ENCODE data around the gene SHC3.

The SHC3 gene

DNA sequence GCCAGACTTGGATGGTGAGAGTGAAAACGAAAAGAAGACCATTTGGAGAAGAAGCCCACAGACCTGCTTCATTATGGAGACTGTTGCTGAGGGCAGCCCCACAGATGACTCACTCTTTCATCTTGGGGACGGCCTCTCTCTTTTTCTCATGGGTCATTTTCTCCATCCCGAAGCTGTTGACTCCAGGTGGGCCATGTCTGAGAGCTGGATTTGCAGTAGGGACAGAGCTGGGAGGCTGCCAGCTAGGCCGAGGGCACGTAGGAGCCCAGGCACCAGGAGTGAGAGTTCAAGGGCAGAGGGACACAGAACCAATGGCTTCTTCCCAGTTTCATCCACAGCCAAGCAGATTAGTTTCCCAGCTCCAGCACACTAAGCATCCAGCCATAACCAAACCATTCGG lies 95.0 kb downstream of the SHC3 start:
- Histone ChIP-seq H3K27ac (ENCODE audit: low read length) (no peak overlapping the region), H3K4me3 (ENCODE audit: low read length) (no peak overlapping the region), H3K36me3 (ENCODE audit: control insufficient read depth, insufficient read depth, low read length) (no peaks in the 10 kb centered on the region), H3K27me3 (ENCODE audit: control insufficient read depth, insufficient read depth, low read length) (no peaks in the 10 kb centered on the region), H3K9me3 (ENCODE audit: control insufficient read depth, insufficient read depth, low read length) (no peaks in the 10 kb centered on the region), H3K4me1 (ENCODE audit: control insufficient read depth, insufficient read depth, low read length) (no peaks in the 10 kb centered on the region)
- no peak for DNase-seq (ENCODE audit: low read depth, low spot score)
- no CpG with 5 or more reads among the region's 6 CpGs for WGBS (ENCODE audit: insufficient coverage, insufficient read length)

DNA sequence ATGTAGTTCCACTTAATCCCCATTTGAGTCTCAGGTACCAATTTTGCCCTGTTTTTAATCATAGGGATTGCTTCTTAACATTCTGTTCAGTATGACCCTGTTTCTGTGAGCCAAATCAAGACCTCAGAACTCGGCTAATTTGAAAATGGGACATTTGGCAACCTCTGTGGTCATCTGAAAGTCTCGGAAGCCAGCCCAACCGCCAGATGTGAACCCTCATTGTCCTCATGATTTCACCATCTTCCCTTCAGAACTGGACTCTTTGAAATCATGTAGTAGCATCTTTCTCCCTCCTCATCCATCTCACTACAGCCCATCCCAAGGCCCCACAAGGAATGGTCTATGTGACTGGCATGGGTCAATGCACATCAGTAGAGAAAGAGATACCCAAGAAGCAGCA lies 98.4 kb downstream of the SHC3 start:
- H3K9me3 ChIP-seq (ENCODE audit: control insufficient read depth, insufficient read depth, low read length), result no peaks in the 10 kb centered on the region
- no peaks in the 10 kb centered on the region for H3K27me3 ChIP-seq (ENCODE audit: control insufficient read depth, insufficient read depth, low read length)
- no peak overlapping the region for H3K4me3 ChIP-seq (ENCODE audit: low read length)
- no peaks in the 10 kb centered on the region for H3K4me1 ChIP-seq (ENCODE audit: control insufficient read depth, insufficient read depth, low read length)
- no CpG with 5 or more reads among the region's 3 CpGs for WGBS (ENCODE audit: insufficient coverage, insufficient read length)
- no peak overlapping the region for H3K27ac ChIP-seq (ENCODE audit: low read length)
- H3K36me3 ChIP-seq (ENCODE audit: control insufficient read depth, insufficient read depth, low read length), result no peaks in the 10 kb centered on the region
- no peak for DNase-seq (ENCODE audit: low read depth, low spot score)

GRCh38 chr9:89079391-89079790 lies 99.2 kb downstream of the SHC3 start:
- no CpG with 5 or more reads among the region's 2 CpGs for WGBS (ENCODE audit: insufficient coverage, insufficient read length)
- Histone ChIP-seq H3K27me3 (ENCODE audit: control insufficient read depth, insufficient read depth, low read length) (no peaks in the 10 kb centered on the region), H3K27ac (ENCODE audit: low read length) (no peak overlapping the region), H3K9me3 (ENCODE audit: control insufficient read depth, insufficient read depth, low read length) (no peaks in the 10 kb centered on the region), H3K4me1 (ENCODE audit: control insufficient read depth, insufficient read depth, low read length) (no peaks in the 10 kb centered on the region), H3K36me3 (ENCODE audit: control insufficient read depth, insufficient read depth, low read length) (no peaks in the 10 kb centered on the region), H3K4me3 (ENCODE audit: low read length) (no peak overlapping the region)
- no peak for DNase-seq (ENCODE audit: low read depth, low spot score)

- Histone ChIP-seq H3K27ac (ENCODE audit: low read length) (no peak overlapping the region), H3K4me3 (ENCODE audit: low read length) (no peak overlapping the region), H3K4me1 (ENCODE audit: control insufficient read depth, insufficient read depth, low read length) (no peaks in the 10 kb centered on the region), H3K9me3 (ENCODE audit: control insufficient read depth, insufficient read depth, low read length) (no peaks in the 10 kb centered on the region), H3K36me3 (ENCODE audit: control insufficient read depth, insufficient read depth, low read length) (no peaks in the 10 kb centered on the region), H3K27me3 (ENCODE audit: control insufficient read depth, insufficient read depth, low read length) (no peaks in the 10 kb centered on the region)
- DNase-seq (ENCODE audit: low read depth, low spot score), result no peak
- no CpG with 5 or more reads among the region's 6 CpGs for WGBS (ENCODE audit: insufficient coverage, insufficient read length)
Measured at GRCh38 chr9:89078860-89079259, 99.8 kb downstream of the SHC3 start.

- no peaks in the 10 kb centered on the region for H3K27me3 ChIP-seq (ENCODE audit: control insufficient read depth, insufficient read depth, low read length)
- H3K4me3 ChIP-seq (ENCODE audit: low read length), result no peak overlapping the region
- no peaks in the 10 kb centered on the region for H3K36me3 ChIP-seq (ENCODE audit: control insufficient read depth, insufficient read depth, low read length)
- no peaks in the 10 kb centered on the region for H3K4me1 ChIP-seq (ENCODE audit: control insufficient read depth, insufficient read depth, low read length)
- no peak overlapping the region for H3K27ac ChIP-seq (ENCODE audit: low read length)
- no peak for DNase-seq (ENCODE audit: low read depth, low spot score)
- no peaks in the 10 kb centered on the region for H3K9me3 ChIP-seq (ENCODE audit: control insufficient read depth, insufficient read depth, low read length)
- WGBS (ENCODE audit: insufficient coverage, insufficient read length), result no CpG with 5 or more reads among the region's 6 CpGs
Measured at GRCh38 chr9:89078421-89078820, 100.2 kb downstream of the SHC3 start.

GRCh38 chr9:89077519-89077918 lies 101.1 kb downstream of the SHC3 start:
- H3K4me1 ChIP-seq (ENCODE audit: control insufficient read depth, insufficient read depth, low read length), result no peaks in the 10 kb centered on the region
- DNase-seq (ENCODE audit: low read depth, low spot score), result no peak
- H3K4me3 ChIP-seq (ENCODE audit: low read length), result no peak overlapping the region
- H3K27me3 ChIP-seq (ENCODE audit: control insufficient read depth, insufficient read depth, low read length), result no peaks in the 10 kb centered on the region
- WGBS (ENCODE audit: insufficient coverage, insufficient read length), result no CpG with 5 or more reads among the region's 7 CpGs
- no peaks in the 10 kb centered on the region for H3K9me3 ChIP-seq (ENCODE audit: control insufficient read depth, insufficient read depth, low read length)
- H3K36me3 ChIP-seq (ENCODE audit: control insufficient read depth, insufficient read depth, low read length), result no peaks in the 10 kb centered on the region
- H3K27ac ChIP-seq (ENCODE audit: low read length), result no peak overlapping the region

DNA sequence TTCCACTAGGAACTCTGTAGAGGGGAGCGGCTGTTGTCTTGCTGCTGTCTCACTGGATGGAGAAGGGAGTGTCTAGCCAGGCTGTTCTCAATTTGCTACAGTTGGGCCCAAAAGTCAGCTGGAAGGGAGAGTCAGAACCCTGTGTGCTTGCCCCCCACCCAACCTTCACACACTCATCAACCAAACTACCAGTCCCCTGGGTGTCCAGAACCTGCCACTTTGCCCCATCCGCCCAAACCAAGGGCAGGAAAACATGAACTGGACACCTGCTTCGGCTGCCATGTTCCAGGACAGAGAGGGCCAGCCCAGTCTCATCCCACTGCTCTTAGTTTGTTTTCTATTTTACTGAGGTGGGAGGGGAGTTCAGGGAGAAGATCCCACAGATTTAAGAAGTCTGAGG lies 105.2 kb downstream of the SHC3 start:
- no peaks in the 10 kb centered on the region for H3K4me1 ChIP-seq (ENCODE audit: control insufficient read depth, insufficient read depth, low read length)
- no peaks in the 10 kb centered on the region for H3K27me3 ChIP-seq (ENCODE audit: control insufficient read depth, insufficient read depth, low read length)
- H3K4me3 ChIP-seq (ENCODE audit: low read length), result no peak overlapping the region
- H3K27ac ChIP-seq (ENCODE audit: low read length), result no peak overlapping the region
- no CpG with 5 or more reads among the region's 3 CpGs for WGBS (ENCODE audit: insufficient coverage, insufficient read length)
- no peaks in the 10 kb centered on the region for H3K9me3 ChIP-seq (ENCODE audit: control insufficient read depth, insufficient read depth, low read length)
- DNase-seq (ENCODE audit: low read depth, low spot score), result no peak
- H3K36me3 ChIP-seq (ENCODE audit: control insufficient read depth, insufficient read depth, low read length), result 0 out of 2 replicates have a peak, but pooled peaks cover 2% of the 10 kb centered on the region

- no CpG with 5 or more reads among the region's 4 CpGs for whole genome bisulfite sequencing (ENCODE audit: insufficient coverage, insufficient read length)
- DNase-seq (ENCODE audit: low read depth, low spot score), result no peak
- Histone ChIP-seq H3K27me3 (ENCODE audit: control insufficient read depth, insufficient read depth, low read length) (no peaks in the 10 kb centered on the region), H3K9me3 (ENCODE audit: control insufficient read depth, insufficient read depth, low read length) (no peaks in the 10 kb centered on the region), H3K27ac (ENCODE audit: low read length) (no peak overlapping the region), H3K4me1 (ENCODE audit: control insufficient read depth, insufficient read depth, low read length) (no peaks in the 10 kb centered on the region), H3K36me3 (ENCODE audit: control insufficient read depth, insufficient read depth, low read length) (0 out of 2 replicates have a peak, but pooled peaks cover 2% of the 10 kb centered on the region), H3K4me3 (ENCODE audit: low read length) (no peak overlapping the region)
Measured at GRCh38 chr9:89071591-89071990, 107.0 kb downstream of the SHC3 start.

GRCh38 chr9:89066835-89067234 lies 111.8 kb downstream of the SHC3 start:
- H3K27ac ChIP-seq (ENCODE audit: low read length), result no peak overlapping the region
- H3K9me3 ChIP-seq (ENCODE audit: control insufficient read depth, insufficient read depth, low read length), result no peaks in the 10 kb centered on the region
- WGBS (ENCODE audit: insufficient coverage, insufficient read length), result no CpG with 5 or more reads among the region's 4 CpGs
- H3K27me3 ChIP-seq (ENCODE audit: control insufficient read depth, insufficient read depth, low read length), result no peaks in the 10 kb centered on the region
- H3K4me1 ChIP-seq (ENCODE audit: control insufficient read depth, insufficient read depth, low read length), result no peaks in the 10 kb centered on the region
- no peak overlapping the region for H3K4me3 ChIP-seq (ENCODE audit: low read length)
- H3K36me3 ChIP-seq (ENCODE audit: control insufficient read depth, insufficient read depth, low read length), result 0 out of 2 replicates have a peak, but pooled peaks cover 2% of the 10 kb centered on the region
- DNase-seq (ENCODE audit: low read depth, low spot score), result no peak

GRCh38 chr9:89065921-89066320 lies 112.7 kb downstream of the SHC3 start:
- H3K4me1 ChIP-seq (ENCODE audit: control insufficient read depth, insufficient read depth, low read length), result no peaks in the 10 kb centered on the region
- no peak for DNase-seq (ENCODE audit: low read depth, low spot score)
- no CpG with 5 or more reads among the region's 6 CpGs for WGBS (ENCODE audit: insufficient coverage, insufficient read length)
- H3K27me3 ChIP-seq (ENCODE audit: control insufficient read depth, insufficient read depth, low read length), result no peaks in the 10 kb centered on the region
- H3K36me3 ChIP-seq (ENCODE audit: control insufficient read depth, insufficient read depth, low read length), result 0 out of 2 replicates have a peak, but pooled peaks cover 2% of the 10 kb centered on the region
- H3K4me3 ChIP-seq (ENCODE audit: low read length), result no peak overlapping the region
- no peak overlapping the region for H3K27ac ChIP-seq (ENCODE audit: low read length)
- H3K9me3 ChIP-seq (ENCODE audit: control insufficient read depth, insufficient read depth, low read length), result no peaks in the 10 kb centered on the region

DNA sequence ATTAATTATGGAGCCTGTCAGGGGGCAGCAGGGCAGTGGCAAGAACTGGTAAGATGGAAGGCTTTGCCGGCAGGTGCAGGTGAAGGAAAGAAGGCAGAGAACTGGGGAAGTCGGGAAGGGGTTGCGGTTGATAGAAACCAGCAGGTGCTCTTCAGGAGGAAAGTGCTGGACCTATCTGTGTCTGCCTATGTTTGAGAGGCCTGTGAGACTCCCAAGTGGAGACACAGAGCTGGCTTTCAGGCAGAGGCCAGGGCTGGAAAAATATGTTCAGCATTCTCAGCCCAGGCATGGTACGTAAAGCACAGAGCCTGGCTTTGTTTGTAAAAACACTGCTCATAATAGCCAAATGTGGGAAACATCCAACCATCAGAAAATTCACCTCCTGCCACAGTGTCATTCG lies 117.8 kb downstream of the SHC3 start:
- H3K9me3 ChIP-seq (ENCODE audit: control insufficient read depth, insufficient read depth, low read length), result no peaks in the 10 kb centered on the region
- H3K4me3 ChIP-seq (ENCODE audit: low read length), result no peak overlapping the region
- no peaks in the 10 kb centered on the region for H3K36me3 ChIP-seq (ENCODE audit: control insufficient read depth, insufficient read depth, low read length)
- no peak overlapping the region for H3K27ac ChIP-seq (ENCODE audit: low read length)
- no peak for DNase-seq (ENCODE audit: low read depth, low spot score)
- no CpG with 5 or more reads among the region's 5 CpGs for WGBS (ENCODE audit: insufficient coverage, insufficient read length)
- H3K4me1 ChIP-seq (ENCODE audit: control insufficient read depth, insufficient read depth, low read length), result no peaks in the 10 kb centered on the region
- H3K27me3 ChIP-seq (ENCODE audit: control insufficient read depth, insufficient read depth, low read length), result no peaks in the 10 kb centered on the region

Measured in iPS DF 6.9 (cell line).